OCI-LY3 (cell line): ENCODE measurements around the gene ACSF2.

Source experiments
- H2AFZ ChIP-seq: fragments of 200-600, 300-600 bp; shearing (Covaris generic); 2 replicates; pipeline ENCODE4 v1.6.0; 2014; ENCODE audit warnings: antibody characterized with exemption, low read depth, low read length
- H3K27ac ChIP-seq: fragments of 200-600, 300-600 bp; sonication (generic); 2 replicates; pipeline ENCODE4 v1.5.1; 2014; ENCODE audit warnings: mild to moderate bottlenecking, low read length, moderate library complexity, mixed read lengths
- H3K27me3 ChIP-seq: fragments of 200-600, 300-600 bp; sonication (generic); 2 replicates; pipeline ENCODE4 v1.6.1; 2014; ENCODE audit warnings: low read depth, low read length, mixed read lengths
- H3K36me3 ChIP-seq: fragments of 200-600, 300-600 bp; sonication (generic); replicated peaks from 2 replicates; pipeline ENCODE3; 2014; ENCODE audit warnings: low read depth, low read length, mixed read lengths
- H3K4me1 ChIP-seq: fragments of 300-600, 200-600 bp; sonication (generic); 2 replicates; pipeline ENCODE4 v1.6.1; 2014; ENCODE audit warnings: low read length, mixed read lengths
- H3K4me2 ChIP-seq: fragments of 200-600, 300-600 bp; sonication (generic); 2 replicates; pipeline ENCODE4 v1.6.1; 2014; ENCODE audit warnings: low read length, mixed read lengths
- H3K4me3 ChIP-seq: fragments of 300-600, 200-600 bp; sonication (generic); 2 replicates; pipeline ENCODE4 v1.5.1; 2014; ENCODE audit warnings: antibody characterized with exemption, mild to moderate bottlenecking, low read length, moderate library complexity
- H3K79me2 ChIP-seq: fragments of 300-600, 200-600 bp; shearing (Covaris generic); 2 replicates; pipeline ENCODE4 v1.6.1; 2014; ENCODE audit warnings: mild to moderate bottlenecking, low read length, mixed read lengths
- H3K9ac ChIP-seq: fragments of 300-600, 200-600 bp; shearing (Covaris generic); 2 replicates; pipeline ENCODE4 v1.6.0; 2014; ENCODE audit warnings: mild to moderate bottlenecking, low read length, moderate library complexity
- H3K9me3 ChIP-seq: fragments of 200-600, 300-600 bp; shearing (Covaris generic); 2 replicates; pipeline ENCODE4 v1.6.1; 2014; ENCODE audit warnings: low read length, mixed read lengths; ENCODE audit not compliant: insufficient read depth
- H4K20me1 ChIP-seq: fragments of 200-600, 300-600 bp; sonication (generic); 2 replicates; pipeline ENCODE4 v1.6.1; 2016; ENCODE audit warnings: low read length, mixed read lengths; ENCODE audit not compliant: insufficient read depth
- EZH2phosphoT487 ChIP-seq: fragments of 200-600 bp; shearing (Covaris generic); IDR thresholded peaks from 2 replicates; pipeline ENCODE4 v1.6.1; 2018; ENCODE audit warnings: antibody characterized with exemption, mixed run types, low read depth
- TF ChIP-seq, protein P1 (sequence below): fragments of 200-600, 300-600 bp; sonication (generic); IDR thresholded peaks from 2 replicates; pipeline ENCODE4 v1.5.1; 2014; ENCODE audit warnings: antibody characterized with exemption, low read length, low read depth

The ACSF2 gene

DNA sequence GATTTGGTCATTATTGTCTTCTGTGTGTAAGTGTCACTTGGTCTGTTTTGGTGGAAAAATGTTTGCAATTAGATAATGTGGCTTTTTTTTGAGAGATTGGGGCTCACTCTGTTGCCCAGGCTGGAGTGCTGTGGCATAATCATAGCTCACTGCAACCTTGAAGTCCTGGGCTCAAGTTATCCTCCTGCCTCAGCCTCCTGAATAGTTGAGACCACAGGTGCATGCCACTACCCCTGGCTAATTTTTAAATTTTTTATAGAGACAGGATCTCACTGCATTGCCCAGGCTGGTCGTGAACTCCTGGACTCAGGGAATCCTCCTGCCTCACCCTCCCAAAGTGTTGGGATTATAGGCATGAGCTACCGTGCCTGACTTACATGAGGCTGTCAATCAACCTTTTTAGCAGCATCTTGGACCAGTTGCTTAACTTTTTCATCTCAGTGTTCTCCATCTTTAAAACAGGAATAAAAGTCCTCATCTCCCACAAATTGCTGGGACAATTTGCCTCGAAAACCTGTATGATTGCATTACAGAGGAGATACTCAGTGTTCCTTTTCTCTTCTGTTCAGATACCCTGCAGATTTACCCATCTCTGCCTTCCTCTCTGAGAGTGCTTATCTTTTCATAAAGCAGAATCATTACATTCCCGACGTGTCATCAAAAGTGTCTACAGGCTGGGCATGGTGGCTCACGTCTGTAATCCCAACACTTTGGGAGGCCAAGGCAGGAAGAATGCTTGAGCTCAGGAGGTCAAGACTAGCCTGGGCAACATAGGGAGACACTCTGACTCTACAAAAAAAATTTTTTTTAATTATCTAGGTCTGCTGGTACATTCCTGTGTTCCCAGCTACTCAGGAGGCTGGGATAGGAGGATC, 19.1 kb downstream of the ACSF2 start:
- Histone ChIP-seq H3K4me1 (no peaks in the 10 kb centered on the region), H3K27ac (no peak overlapping the region), H3K36me3 (no peaks in the 10 kb centered on the region), H3K79me2 (no peaks in the 10 kb centered on the region), H3K4me3 (no peak overlapping the region), H3K27me3 (no peaks in the 10 kb centered on the region), H2AFZ (no peak overlapping the region), H3K4me2 (no peak overlapping the region), H4K20me1 (peaks cover 5% of the 10 kb centered on the region; the same call in 1 of the 2 replicates), H3K9ac (no peak overlapping the region), H3K9me3 (no peaks in the 10 kb centered on the region)
- TF ChIP-seq, protein P1, sequence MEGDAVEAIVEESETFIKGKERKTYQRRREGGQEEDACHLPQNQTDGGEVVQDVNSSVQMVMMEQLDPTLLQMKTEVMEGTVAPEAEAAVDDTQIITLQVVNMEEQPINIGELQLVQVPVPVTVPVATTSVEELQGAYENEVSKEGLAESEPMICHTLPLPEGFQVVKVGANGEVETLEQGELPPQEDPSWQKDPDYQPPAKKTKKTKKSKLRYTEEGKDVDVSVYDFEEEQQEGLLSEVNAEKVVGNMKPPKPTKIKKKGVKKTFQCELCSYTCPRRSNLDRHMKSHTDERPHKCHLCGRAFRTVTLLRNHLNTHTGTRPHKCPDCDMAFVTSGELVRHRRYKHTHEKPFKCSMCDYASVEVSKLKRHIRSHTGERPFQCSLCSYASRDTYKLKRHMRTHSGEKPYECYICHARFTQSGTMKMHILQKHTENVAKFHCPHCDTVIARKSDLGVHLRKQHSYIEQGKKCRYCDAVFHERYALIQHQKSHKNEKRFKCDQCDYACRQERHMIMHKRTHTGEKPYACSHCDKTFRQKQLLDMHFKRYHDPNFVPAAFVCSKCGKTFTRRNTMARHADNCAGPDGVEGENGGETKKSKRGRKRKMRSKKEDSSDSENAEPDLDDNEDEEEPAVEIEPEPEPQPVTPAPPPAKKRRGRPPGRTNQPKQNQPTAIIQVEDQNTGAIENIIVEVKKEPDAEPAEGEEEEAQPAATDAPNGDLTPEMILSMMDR: no peak
- TF ChIP-seq EZH2phosphoT487: no peak

DNA sequence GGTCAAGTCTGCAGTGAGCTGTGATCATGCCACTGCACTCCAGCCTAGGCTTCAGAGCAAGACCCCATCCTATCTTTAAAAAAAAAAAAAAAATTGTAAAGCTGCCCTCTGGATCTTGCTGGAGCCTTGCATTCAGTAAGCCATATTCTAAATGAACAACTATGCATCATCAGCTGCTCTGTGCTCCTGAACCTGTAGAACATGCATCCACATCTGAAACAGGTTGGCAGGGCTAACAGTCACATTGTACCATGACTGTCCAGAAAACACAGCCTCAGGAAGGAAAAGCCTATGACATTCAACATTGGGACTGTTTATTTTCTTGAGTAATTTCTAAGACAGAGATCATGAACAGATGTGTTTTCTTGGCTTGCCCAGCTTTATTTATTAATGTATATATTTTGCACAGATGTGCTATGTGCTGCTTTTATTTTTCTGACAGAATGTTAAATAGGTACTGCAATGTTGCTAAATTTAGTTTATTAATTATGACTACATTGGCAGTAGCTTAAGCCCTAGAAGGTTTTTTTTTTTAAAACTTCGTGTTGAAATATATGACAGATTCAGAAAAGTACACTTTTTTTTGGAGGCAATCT, 19.8 kb downstream of the ACSF2 start:
- no peaks in the 10 kb centered on the region for H3K27me3 ChIP-seq
- H4K20me1 ChIP-seq: no peaks in the 10 kb centered on the region
- H3K27ac ChIP-seq: no peak overlapping the region
- no peaks in the 10 kb centered on the region for H3K36me3 ChIP-seq
- no peaks in the 10 kb centered on the region for H3K79me2 ChIP-seq
- no peak overlapping the region for H3K9ac ChIP-seq
- no peak overlapping the region for H3K4me2 ChIP-seq
- H3K4me1 ChIP-seq: no peaks in the 10 kb centered on the region
- no peak overlapping the region for H2AFZ ChIP-seq
- H3K9me3 ChIP-seq: no peaks in the 10 kb centered on the region
- TF ChIP-seq EZH2phosphoT487: no peak
- TF ChIP-seq, protein P1: no peak
- H3K4me3 ChIP-seq: no peak overlapping the region

DNA sequence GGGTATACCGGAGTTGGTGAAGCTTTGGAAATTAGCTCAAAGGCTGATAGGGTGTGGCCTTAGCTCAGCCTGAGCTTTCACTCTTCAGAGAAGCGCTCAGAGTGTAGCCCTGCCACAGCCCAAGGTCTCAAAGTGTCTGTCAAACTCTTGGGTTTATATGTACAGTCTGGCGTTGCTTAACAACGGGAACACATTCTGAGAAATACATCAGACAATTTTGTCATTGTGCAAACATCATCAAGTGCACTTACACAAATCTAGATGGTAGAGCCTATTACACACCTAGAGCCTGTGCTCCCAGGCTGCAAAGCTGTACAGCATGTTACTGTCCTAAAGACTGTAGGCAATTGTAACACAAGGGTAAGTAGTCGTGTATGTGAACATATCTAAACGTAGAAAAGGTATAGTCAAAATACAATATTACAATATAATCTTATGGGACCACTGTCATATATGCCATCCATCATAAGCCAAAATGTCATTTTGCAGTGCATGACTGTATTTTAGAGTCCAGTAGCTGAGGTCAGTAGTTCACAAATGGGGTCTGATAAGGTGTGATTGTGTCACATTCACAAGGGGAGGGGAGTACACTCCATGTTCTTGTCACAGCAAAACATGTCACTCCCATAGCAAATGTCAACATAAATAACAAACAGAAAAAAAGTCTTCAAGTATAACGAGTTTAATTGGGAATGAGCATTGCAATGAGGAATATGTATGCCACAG, 22.0 kb downstream of the ACSF2 start:
- no peak overlapping the region for H2AFZ ChIP-seq
- no peak overlapping the region for H3K4me3 ChIP-seq
- no peaks in the 10 kb centered on the region for H3K9me3 ChIP-seq
- no peak overlapping the region for H3K9ac ChIP-seq
- no peaks in the 10 kb centered on the region for H3K79me2 ChIP-seq
- peaks cover 13% of the 10 kb centered on the region for H3K4me1 ChIP-seq
- H3K27ac ChIP-seq: no peak overlapping the region
- H3K27me3 ChIP-seq: no peaks in the 10 kb centered on the region
- no peak for TF ChIP-seq EZH2phosphoT487
- TF ChIP-seq, protein P1: no peak
- H4K20me1 ChIP-seq: 0 out of 2 replicates have a peak, but pooled peaks cover 4% of the 10 kb centered on the region
- H3K4me2 ChIP-seq: no peak overlapping the region
- H3K36me3 ChIP-seq: no peaks in the 10 kb centered on the region

DNA sequence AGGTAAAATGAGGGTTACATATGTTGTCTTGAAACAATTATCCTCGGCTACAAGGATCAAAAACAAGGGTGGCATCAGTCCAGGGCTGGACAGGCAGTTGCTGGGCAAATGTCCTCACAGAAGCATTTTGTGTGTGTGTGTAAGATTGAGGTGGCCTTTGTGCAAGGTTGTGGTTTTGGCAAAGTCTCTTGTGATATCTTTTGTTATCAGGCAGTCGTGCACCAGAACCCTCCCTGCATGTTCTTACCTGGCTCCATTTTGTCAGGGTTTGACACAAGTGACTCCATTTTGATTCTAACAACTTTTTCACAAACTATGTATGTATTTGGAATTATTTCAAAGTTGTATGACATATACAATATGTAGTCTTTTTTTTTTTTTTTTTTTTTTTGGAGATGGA, 22.6 kb downstream of the ACSF2 start:
- Histone ChIP-seq H3K27me3 (no peaks in the 10 kb centered on the region), H3K79me2 (no peaks in the 10 kb centered on the region), H3K4me1 (peaks cover 13% of the 10 kb centered on the region)

More for the DNA sequence above, 22.6 kb downstream of the ACSF2 start:
- Histone ChIP-seq H3K27ac (no peak overlapping the region), H3K9ac (no peak overlapping the region), H3K9me3 (no peaks in the 10 kb centered on the region), H3K36me3 (no peaks in the 10 kb centered on the region), H3K4me2 (no peak overlapping the region), H2AFZ (no peak overlapping the region), H4K20me1 (0 out of 2 replicates have a peak, but pooled peaks cover 4% of the 10 kb centered on the region), H3K4me3 (no peak overlapping the region)
- TF ChIP-seq EZH2phosphoT487: no peak
- TF ChIP-seq, protein P1: no peak
